Measurements from ENCODE around the gene RHOBTB3. TPM values are rescaled to one million over a fixed set of nuclear protein-coding genes. Genes with fewer than 3 reads are reported as not detected.

RHOBTB3 gene
- total RNA-seq, 1 donor from 2014 or later: 134 TPM

- no peak for DNase-seq
Observed at GRCh38 chr5:95841914-95842812, 111.0 kb downstream of the RHOBTB3 start.

- DNase-seq: no peak
Observed at GRCh38 chr5:95842854-95843544, 111.9 kb downstream of the RHOBTB3 start.

- DNase-seq: no peak
Observed at GRCh38 chr5:95843733-95844223, 112.6 kb downstream of the RHOBTB3 start.

- DNase-seq: no peak
Observed at GRCh38 chr5:95845391-95845790, 114.3 kb downstream of the RHOBTB3 start.

Other genes with a start within 250 kb of the RHOBTB3 start
- gene SKIC3, start 176.4 kb upstream of the RHOBTB3 start, total RNA-seq: 138 TPM
- gene ARSK, start 176.2 kb upstream of the RHOBTB3 start, total RNA-seq: 7.2 TPM
- gene GPR150, start 111.2 kb upstream of the RHOBTB3 start, total RNA-seq: not detected
- 6.7 TPM for gene RFESD, start 84.6 kb upstream of the RHOBTB3 start, total RNA-seq
- gene SPATA9, start 48.3 kb upstream of the RHOBTB3 start, total RNA-seq: 2.3 TPM
- gene GLRX, start 91.4 kb downstream of the RHOBTB3 start, total RNA-seq: 15.5 TPM
- 61.1 TPM for gene ELL2, start 230.5 kb downstream of the RHOBTB3 start, total RNA-seq